Astrocyte (in vitro differentiated cells and primary cell): Measurements from ENCODE around the gene DENND5B.

Source experiments
- EZH2 ChIP-seq: IDR thresholded peaks from 2 replicates; pipeline ENCODE4 v1.6.1; 2012; ENCODE audit warnings: mild to moderate bottlenecking, low read length, inconsistent platforms; ENCODE audit not compliant: insufficient read depth
- TF ChIP-seq, protein P1 (sequence below): IDR thresholded peaks from 2 replicates; pipeline ENCODE4 v1.5.1; 2011; ENCODE audit warnings: low read depth, mild to moderate bottlenecking, inconsistent platforms, low read length, moderate library complexity; ENCODE audit not compliant: insufficient read depth

DNA sequence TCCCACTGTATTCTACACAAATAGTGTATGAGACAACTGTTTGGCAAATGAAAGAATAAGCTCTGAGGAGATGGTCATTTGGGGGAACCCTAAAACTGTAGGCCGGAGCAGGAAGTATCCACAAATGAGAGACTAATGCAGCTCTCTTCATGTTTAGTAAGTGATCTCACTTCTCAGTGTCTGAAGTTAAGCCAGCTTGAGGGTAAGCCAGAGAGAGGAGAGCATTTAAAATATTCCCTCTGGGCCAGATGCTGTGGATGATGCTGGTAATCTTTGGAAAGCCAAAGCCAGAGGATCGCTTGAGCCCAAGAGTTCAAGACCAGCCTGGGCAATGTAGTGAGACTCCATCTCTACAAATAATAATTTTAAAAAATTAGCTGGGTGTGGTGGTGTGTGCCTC is 134.4 kb downstream of the DENND5B start:
- TF ChIP-seq, protein P1, sequence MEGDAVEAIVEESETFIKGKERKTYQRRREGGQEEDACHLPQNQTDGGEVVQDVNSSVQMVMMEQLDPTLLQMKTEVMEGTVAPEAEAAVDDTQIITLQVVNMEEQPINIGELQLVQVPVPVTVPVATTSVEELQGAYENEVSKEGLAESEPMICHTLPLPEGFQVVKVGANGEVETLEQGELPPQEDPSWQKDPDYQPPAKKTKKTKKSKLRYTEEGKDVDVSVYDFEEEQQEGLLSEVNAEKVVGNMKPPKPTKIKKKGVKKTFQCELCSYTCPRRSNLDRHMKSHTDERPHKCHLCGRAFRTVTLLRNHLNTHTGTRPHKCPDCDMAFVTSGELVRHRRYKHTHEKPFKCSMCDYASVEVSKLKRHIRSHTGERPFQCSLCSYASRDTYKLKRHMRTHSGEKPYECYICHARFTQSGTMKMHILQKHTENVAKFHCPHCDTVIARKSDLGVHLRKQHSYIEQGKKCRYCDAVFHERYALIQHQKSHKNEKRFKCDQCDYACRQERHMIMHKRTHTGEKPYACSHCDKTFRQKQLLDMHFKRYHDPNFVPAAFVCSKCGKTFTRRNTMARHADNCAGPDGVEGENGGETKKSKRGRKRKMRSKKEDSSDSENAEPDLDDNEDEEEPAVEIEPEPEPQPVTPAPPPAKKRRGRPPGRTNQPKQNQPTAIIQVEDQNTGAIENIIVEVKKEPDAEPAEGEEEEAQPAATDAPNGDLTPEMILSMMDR: no peak
- no peak for TF ChIP-seq EZH2
